Neural progenitor cell (in vitro differentiated cells): Measurements from ENCODE around the gene SH3PXD2B.

Source experiments
- EZH2 ChIP-seq: fragments of 200-600 bp; sonication (generic); IDR thresholded peaks from 2 replicates; pipeline ENCODE4 v1.6.1; 2017; ENCODE audit warnings: antibody characterized with exemption, mild to moderate bottlenecking, moderate library complexity
- EZH2phosphoT487 ChIP-seq: fragments of 200-600 bp; sonication (generic); IDR thresholded peaks from 2 replicates; pipeline ENCODE4 v1.6.1; 2017; ENCODE audit warnings: antibody characterized with exemption
- TF ChIP-seq, protein P1 (sequence below): fragments of 200-600 bp; sonication (generic); IDR thresholded peaks from 2 replicates; pipeline ENCODE4 v1.5.1; 2017; ENCODE audit warnings: antibody characterized with exemption, mild to moderate bottlenecking

GRCh38 chr5:172312286-172312685, 142.0 kb downstream of the SH3PXD2B start:
- TF ChIP-seq, protein P1, sequence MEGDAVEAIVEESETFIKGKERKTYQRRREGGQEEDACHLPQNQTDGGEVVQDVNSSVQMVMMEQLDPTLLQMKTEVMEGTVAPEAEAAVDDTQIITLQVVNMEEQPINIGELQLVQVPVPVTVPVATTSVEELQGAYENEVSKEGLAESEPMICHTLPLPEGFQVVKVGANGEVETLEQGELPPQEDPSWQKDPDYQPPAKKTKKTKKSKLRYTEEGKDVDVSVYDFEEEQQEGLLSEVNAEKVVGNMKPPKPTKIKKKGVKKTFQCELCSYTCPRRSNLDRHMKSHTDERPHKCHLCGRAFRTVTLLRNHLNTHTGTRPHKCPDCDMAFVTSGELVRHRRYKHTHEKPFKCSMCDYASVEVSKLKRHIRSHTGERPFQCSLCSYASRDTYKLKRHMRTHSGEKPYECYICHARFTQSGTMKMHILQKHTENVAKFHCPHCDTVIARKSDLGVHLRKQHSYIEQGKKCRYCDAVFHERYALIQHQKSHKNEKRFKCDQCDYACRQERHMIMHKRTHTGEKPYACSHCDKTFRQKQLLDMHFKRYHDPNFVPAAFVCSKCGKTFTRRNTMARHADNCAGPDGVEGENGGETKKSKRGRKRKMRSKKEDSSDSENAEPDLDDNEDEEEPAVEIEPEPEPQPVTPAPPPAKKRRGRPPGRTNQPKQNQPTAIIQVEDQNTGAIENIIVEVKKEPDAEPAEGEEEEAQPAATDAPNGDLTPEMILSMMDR, result no peak
- TF ChIP-seq EZH2 (no peak), EZH2phosphoT487 (no peak)
